OCI-LY3 (cell line): ENCODE data around the gene EIF3A.

ENCODE experiments used
- EZH2phosphoT487 ChIP-seq: fragments of 200-600 bp; shearing (Covaris generic); IDR thresholded peaks from 2 replicates; pipeline ENCODE4 v1.6.1; 2018; ENCODE audit warnings: antibody characterized with exemption, mixed run types, low read depth
- TF ChIP-seq, protein P1 (sequence below): fragments of 200-600, 300-600 bp; sonication (generic); IDR thresholded peaks from 2 replicates; pipeline ENCODE4 v1.5.1; 2014; ENCODE audit warnings: antibody characterized with exemption, low read length, low read depth

DNA sequence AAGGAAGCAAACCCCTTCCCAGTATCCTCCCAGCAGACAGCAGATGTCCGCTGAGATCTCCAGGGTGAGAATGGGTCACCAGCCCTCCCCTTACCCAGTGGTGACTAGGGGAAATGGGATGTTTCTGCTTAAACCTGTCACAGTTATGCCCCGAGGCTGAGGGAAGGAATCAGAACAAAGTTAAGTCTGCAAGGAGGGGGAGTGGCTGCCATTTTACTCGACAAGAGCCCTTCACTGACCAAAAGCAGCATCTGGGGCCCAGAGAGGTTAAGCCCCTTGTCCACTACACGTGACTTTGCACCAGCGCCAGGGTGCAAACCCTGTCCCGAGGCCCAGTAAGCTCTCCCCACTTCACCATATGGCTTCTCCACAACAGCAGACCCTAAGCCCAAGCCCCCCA is 55.7 kb downstream of the EIF3A start:
- TF ChIP-seq, protein P1, sequence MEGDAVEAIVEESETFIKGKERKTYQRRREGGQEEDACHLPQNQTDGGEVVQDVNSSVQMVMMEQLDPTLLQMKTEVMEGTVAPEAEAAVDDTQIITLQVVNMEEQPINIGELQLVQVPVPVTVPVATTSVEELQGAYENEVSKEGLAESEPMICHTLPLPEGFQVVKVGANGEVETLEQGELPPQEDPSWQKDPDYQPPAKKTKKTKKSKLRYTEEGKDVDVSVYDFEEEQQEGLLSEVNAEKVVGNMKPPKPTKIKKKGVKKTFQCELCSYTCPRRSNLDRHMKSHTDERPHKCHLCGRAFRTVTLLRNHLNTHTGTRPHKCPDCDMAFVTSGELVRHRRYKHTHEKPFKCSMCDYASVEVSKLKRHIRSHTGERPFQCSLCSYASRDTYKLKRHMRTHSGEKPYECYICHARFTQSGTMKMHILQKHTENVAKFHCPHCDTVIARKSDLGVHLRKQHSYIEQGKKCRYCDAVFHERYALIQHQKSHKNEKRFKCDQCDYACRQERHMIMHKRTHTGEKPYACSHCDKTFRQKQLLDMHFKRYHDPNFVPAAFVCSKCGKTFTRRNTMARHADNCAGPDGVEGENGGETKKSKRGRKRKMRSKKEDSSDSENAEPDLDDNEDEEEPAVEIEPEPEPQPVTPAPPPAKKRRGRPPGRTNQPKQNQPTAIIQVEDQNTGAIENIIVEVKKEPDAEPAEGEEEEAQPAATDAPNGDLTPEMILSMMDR = no peak
- TF ChIP-seq EZH2phosphoT487 = no peak
